GM21381 (cell line): Measurements from ENCODE around the gene WNT3A.
A peak's percentile ranks its signal among the peaks of the same experiment; 100 is the strongest.

Source experiments
- ATAC-seq: cut with Tn5 transposase; IDR thresholded peaks from one replicate; pipeline ENCODE4 v1.9.1; 2021; ENCODE audit warnings: mild to moderate bottlenecking, moderate library complexity; ENCODE audit not compliant: unreplicated experiment

WNT3A gene

GRCh38 chr1:228096416-228097332 is 89.9 kb downstream of the WNT3A start:
- ATAC-seq = no peak

- ATAC-seq = no peak
These were observed 90.7 kb downstream of the WNT3A start for GRCh38 chr1:228097333-228098081.

- no peak for ATAC-seq
These were observed 91.6 kb downstream of the WNT3A start for GRCh38 chr1:228098323-228098931.

GRCh38 chr1:228099331-228099732 is 92.5 kb downstream of the WNT3A start:
- ATAC-seq = no peak

- ATAC-seq = no peak
These were observed 94.2 kb downstream of the WNT3A start for GRCh38 chr1:228100822-228101613.

GRCh38 chr1:228101614-228101993 is 94.8 kb downstream of the WNT3A start:
- ATAC-seq = no peak

GRCh38 chr1:228101994-228102790 is 95.4 kb downstream of the WNT3A start:
- peak; percentile 18 for ATAC-seq

GRCh38 chr1:228102791-228103620 is 96.2 kb downstream of the WNT3A start, which contains the start of gene C1orf35:
Gene C1orf35, minus strand, starts transcription at chr1:228103325. Its CDS starts 98 bp downstream, at chr1:228103227.
- ATAC-seq = peak; percentile 69

- no peak for ATAC-seq
These were observed 97.9 kb downstream of the WNT3A start for GRCh38 chr1:228104526-228105269.

GRCh38 chr1:228105270-228105995 is 98.6 kb downstream of the WNT3A start:
- ATAC-seq = no peak

- ATAC-seq = no peak
These were observed 99.4 kb downstream of the WNT3A start for GRCh38 chr1:228105996-228106799.

GRCh38 chr1:228106800-228107054 is 99.9 kb downstream of the WNT3A start:
- ATAC-seq = no peak

- ATAC-seq = no peak
These were observed 100.8 kb downstream of the WNT3A start for GRCh38 chr1:228107636-228108035.

GRCh38 chr1:228108055-228108690 is 101.4 kb downstream of the WNT3A start:
- no peak for ATAC-seq

- ATAC-seq = no peak
These were observed 101.9 kb downstream of the WNT3A start for GRCh38 chr1:228108742-228109072.

- peak; percentile 87 for ATAC-seq
These were observed 102.5 kb downstream of the WNT3A start, which contains the start of gene MRPL55 for GRCh38 chr1:228109073-228109961. Gene MRPL55, minus strand, starts transcription at chr1:228109299. Its CDS starts 1,039 bp downstream, at chr1:228108260.
